SU-DHL-6 (cell line): ENCODE data around the gene CHSY1.

Experiments
- CTCF ChIP-seq: fragments of 200-600 bp; sonication (generic); IDR thresholded peaks from one replicate; pipeline ENCODE4 v1.5.1; 2017; ENCODE audit warnings: antibody characterized with exemption, mild to moderate bottlenecking, low read length, moderate library complexity; ENCODE audit not compliant: insufficient read depth, poor library complexity, severe bottlenecking
- EZH2phosphoT487 ChIP-seq: fragments of 200-600 bp; sonication (generic), shearing (Covaris generic); conservative IDR thresholded peaks from 2 replicates; pipeline ENCODE4 v1.6.1; 2018; ENCODE audit warnings: mild to moderate bottlenecking, antibody characterized with exemption, low read length, moderate library complexity, mixed read lengths

GRCh38 chr15:101167753-101168462 is 83.9 kb downstream of the CHSY1 start:
- no peak for TF ChIP-seq CTCF
- no peak for TF ChIP-seq EZH2phosphoT487
